GM12873 (cell line): ENCODE results near the gene SRC.

ENCODE experiments used
- TF ChIP-seq, protein P1 (sequence below): IDR thresholded peaks from 2 replicates; pipeline ENCODE4 v1.5.1; 2012; ENCODE audit warnings: low read depth, mild to moderate bottlenecking, moderate library complexity, low read length, control low read depth; ENCODE audit not compliant: insufficient read depth; ENCODE audit errors: missing control alignments

SRC gene

DNA sequence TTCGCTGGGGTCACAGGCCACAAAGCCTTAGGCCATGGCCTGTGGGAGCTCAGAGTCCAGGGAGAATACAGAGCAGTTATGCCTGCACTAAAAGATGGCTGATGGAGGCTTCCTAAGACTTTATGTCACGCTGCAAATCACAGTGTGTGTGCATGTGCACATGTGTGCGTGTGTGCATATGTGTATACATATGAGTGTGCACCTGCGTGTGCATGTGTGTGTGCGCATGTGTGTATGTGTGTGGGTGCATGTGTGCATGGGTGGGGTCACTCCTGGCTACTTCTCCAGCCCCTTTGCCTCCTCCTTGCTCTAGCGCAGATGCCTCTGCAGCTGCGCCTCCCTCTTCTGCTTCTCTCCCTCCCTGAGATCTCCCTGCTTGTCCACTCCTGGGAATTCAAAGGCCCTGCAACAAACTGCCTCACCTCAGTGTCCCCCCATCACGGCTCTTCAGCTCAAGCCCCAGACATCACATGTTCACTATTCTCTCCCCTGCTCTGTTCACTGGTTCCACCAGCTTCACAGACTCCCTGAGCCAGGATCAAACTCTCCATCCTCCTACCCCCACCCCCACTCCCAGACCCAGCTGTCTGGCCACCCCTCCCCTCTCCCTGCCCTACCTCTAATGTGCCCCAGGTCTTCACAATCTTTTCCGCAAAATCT, 90.7 kb downstream of the SRC start:
- TF ChIP-seq, protein P1, sequence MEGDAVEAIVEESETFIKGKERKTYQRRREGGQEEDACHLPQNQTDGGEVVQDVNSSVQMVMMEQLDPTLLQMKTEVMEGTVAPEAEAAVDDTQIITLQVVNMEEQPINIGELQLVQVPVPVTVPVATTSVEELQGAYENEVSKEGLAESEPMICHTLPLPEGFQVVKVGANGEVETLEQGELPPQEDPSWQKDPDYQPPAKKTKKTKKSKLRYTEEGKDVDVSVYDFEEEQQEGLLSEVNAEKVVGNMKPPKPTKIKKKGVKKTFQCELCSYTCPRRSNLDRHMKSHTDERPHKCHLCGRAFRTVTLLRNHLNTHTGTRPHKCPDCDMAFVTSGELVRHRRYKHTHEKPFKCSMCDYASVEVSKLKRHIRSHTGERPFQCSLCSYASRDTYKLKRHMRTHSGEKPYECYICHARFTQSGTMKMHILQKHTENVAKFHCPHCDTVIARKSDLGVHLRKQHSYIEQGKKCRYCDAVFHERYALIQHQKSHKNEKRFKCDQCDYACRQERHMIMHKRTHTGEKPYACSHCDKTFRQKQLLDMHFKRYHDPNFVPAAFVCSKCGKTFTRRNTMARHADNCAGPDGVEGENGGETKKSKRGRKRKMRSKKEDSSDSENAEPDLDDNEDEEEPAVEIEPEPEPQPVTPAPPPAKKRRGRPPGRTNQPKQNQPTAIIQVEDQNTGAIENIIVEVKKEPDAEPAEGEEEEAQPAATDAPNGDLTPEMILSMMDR, result no peak

DNA sequence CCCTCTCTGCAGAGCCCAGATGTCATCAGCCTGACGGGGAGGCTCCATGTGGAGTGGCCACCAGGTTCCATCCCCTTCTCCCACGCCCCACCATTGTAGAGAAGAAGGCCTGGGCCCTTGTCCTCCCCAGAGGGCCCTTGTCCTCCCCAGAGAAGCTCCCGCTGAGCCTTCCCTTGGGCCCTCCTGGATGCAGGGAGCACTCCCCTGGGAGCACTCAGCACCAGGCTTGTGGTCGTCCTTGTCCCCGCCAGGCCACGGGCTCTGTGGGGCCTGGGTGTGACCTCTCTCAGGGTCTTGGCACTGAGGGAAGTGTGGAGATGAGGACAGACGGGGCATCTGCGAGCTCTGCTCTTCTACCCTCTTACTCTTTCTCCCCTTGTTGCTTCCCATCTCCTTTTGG, 91.7 kb downstream of the SRC start:
- TF ChIP-seq, protein P1, result no peak

DNA sequence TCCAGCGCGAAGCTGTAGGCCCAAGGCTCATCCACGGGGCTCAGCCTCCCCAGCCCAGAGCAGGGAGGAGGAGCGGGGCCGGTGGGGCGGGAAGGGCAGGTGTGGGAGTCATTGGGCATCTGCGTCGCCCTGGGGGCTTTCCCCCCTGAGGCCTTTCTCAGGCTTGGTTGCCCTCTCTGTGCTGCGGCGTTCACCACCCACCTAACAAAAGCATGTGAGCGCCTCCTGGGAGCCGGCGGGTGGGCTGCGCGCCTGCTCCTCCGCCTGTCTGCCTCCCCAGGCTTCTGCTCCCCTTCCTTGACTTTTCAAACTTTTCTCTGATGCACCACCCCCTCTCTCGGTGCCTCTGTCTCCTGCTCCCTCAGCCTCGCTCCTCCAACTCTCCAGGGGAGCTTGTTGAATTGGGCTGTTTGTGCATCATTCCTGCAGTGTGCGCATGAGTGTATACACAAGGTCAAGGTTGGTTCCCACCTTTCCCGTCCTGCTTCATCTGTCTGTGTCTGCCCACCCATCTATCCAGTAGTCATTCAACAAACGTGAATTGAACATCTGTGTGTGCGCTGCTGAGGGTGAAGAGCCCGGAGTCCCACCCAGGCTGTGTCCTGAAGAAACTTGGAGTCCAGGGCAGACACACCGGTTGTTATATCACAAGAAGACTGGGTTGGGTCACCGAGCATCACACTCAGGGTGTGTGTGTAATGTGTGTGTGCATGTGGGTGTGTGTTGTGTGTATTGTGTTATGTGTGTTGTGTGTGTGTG, 92.7 kb downstream of the SRC start:
- TF ChIP-seq, protein P1, result no peak

DNA sequence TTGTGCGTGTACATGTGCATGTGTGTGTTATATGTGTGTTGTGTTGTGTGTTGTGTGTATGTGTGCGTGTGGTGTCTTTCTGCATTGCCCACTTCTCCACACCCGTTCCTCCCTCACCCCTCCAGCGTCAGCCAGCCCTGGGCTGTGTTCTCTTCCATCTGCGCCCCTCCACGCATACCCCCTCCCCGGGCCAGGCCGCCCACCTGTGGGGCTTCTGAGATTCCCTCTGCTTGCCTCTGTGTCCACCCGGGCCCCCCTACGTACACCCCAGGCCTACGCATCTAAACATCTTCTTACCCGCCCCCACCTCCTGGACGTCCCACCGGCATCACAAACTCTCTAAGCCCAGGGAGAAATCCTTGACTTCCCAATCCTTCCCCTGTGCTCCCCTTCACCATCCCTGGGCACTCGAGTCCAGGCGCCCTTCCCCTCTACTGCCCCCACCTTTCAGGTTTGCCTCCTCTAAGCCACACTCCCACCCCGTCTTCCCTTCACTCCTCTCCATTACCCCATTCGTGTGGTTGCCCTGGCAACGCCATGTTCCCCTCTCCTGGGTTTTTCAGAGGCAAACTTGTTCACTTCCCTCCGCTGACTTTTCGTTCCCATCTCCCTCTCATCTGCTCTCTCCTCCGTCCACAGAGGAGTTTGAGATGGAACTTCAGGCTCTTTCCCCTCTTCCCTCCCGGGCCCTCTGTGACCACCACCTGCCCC, 93.4 kb downstream of the SRC start:
- TF ChIP-seq, protein P1, result no peak

DNA sequence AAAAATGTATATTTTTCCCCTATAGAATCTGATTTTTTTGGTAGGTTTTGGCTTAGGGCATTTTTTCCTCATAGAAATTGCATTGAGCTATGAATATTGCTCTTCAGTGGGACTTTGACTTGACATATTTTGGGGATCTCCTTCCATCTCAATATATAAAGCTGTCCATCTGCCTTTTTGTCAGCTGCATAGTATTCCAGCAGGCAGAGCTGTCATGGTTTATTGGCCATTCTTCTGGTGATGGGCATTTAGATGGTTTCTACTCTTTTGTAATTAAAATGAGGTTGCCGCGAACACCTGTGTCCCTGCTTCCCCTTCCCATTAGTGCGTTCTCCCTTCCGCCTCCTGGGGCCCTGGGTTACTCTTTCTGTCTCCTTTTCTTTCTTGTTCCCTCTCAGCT, 95.1 kb downstream of the SRC start:
- TF ChIP-seq, protein P1, result no peak

DNA sequence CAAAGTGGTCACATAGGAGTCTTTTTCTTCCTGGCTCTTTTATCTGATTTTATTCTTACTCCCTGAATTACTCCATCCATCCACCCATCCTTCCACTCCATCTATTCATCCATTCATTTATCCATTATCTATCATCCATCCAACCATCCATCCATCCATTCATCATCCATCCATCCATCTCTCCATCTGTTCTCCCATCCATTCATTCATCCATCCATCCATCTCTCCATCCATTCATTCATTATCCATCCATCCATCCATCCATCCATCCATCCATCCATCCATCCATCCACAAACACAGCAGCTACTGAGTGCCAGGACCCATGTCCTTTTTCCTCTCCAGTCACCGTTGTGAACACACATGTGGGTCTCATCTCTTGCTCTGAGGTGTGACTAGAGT, 96.6 kb downstream of the SRC start:
- TF ChIP-seq, protein P1, result no peak

DNA sequence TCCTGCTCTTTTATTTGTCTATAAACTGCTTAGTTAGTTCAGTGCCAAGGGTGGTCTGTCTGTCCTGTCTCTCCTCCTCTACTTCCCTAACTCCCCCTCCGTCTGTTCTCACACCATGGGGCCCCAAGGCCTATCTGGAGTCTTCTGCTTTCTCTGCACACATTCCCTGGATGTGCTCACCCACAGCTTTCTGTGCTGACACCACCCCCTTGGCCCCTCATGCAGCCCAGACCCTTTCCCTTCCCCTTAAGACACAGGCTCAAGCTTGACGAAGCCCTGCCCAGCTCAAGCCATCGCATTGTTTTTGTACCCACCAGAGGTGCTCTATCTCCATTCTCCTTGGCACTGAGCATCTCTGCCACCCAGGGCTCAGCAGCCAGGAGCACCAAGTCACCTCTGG, 97.0 kb downstream of the SRC start:
- TF ChIP-seq, protein P1, result no peak
